ENCODE results near the gene NDST3.

GRCh38 chr4:118173126-118173525, 138.8 kb downstream of the NDST3 start:
- no peak for TF ChIP-seq CTCF (IDR thresholded peaks at IDR 0.05; ENCODE audit: insufficient read depth, low read length)
- TF ChIP-seq POLR2AphosphoS5 (IDR thresholded peaks at IDR 0.05; ENCODE audit: low read depth): no peak
- TF ChIP-seq REST (IDR thresholded peaks at IDR 0.05; ENCODE audit: insufficient replicate concordance, low read depth): no peak
- no peak for TF ChIP-seq GABPA (IDR thresholded peaks at IDR 0.05; ENCODE audit: low read depth)
